Prostate gland (tissue), 2 donors: ENCODE data around the gene MEPCE. TPM values are rescaled to one million over a fixed set of nuclear protein-coding genes. Genes with fewer than 3 reads are reported as not detected.
"Not testable (repeated sequence)": the region's sequence is repeated elsewhere in the genome, so short reads cannot be mapped to it uniquely, and the experiment has no call there.

Experiments
- DNase-seq: peaks from one replicate; pipeline ENCODE4 v3.0.0-alpha.2; 2019; ENCODE audit warnings: low spot score
- H3K27ac ChIP-seq, 2 donors: fragments of 200-600 bp; sonication (generic); 2 replicates each; pipeline ENCODE4 v1.5.1; 2017 to 2019
- H3K27me3 ChIP-seq: fragments of 200-600 bp; sonication (generic); replicated peaks from 2 replicates; pipeline ENCODE4 v1.5.1; 2019; ENCODE audit not compliant: insufficient read depth
- H3K36me3 ChIP-seq, 2 donors: fragments of 200-600 bp; sonication (generic); 1 replicate in 1 of 2; 2 replicates in 1 of 2; pipeline versions ENCODE4 v1.5.1 to v1.8.1; 2017 to 2019
- H3K4me1 ChIP-seq: fragments of 200-600 bp; sonication (generic); replicated peaks from 2 replicates; pipeline ENCODE4 v1.5.1; 2019
- H3K4me3 ChIP-seq, 2 donors: fragments of 200-600 bp; sonication (generic); 2 replicates each; pipeline ENCODE4 v1.5.1; 2017 to 2019
- H3K9me3 ChIP-seq: fragments of 200-600 bp; sonication (generic); 2 replicates; pipeline ENCODE4 v1.5.1; 2017
- POLR2A ChIP-seq: fragments of 450-650 bp; IDR thresholded peaks from one replicate; pipeline ENCODE4 v1.6.1; 2016; ENCODE audit warnings: antibody characterized with exemption, mild to moderate bottlenecking
- POLR2AphosphoS5 ChIP-seq: sonication (generic); formaldehyde crosslinking; IDR thresholded peaks from one replicate; pipeline ENCODE4 v1.6.1; 2017; ENCODE audit warnings: antibody characterized with exemption
- WGBS: methylation state at CpG from one replicate; pipeline ENCODE4 v1.1.5; 2018; 5-methylcytosine and 5-hydroxymethylcytosine counted together
- intact Hi-C: fragments of 100-400 bp; cut with DNase I; formaldehyde crosslinking; loops from one replicate; pipeline ENCODE4 v1.14.2; 2022
- total RNA-seq, 2 donors: library from RNA; depleted of rRNA; stranded (reverse); fragments of >200 nt; gene quantifications; one replicate each; pipeline ENCODE4 v1.1.0, GENCODE V29; 2016
- TF ChIP-seq, protein P1 (sequence below), 4 experiments: fragments of 200-600 bp in 2 of 4; fragments of 450-650 bp in 2 of 4; sonication (generic) in 2 of 4; IDR thresholded peaks; 1 replicate in 3 of 4; 2 replicates in 1 of 4; pipeline ENCODE4 v1.5.1; 2016 to 2019; ENCODE audit warnings: antibody characterized with exemption in 4 of 4, mild to moderate bottlenecking in 2 of 4, moderate library complexity in 2 of 4

Gene MEPCE
- total RNA-seq, 2 donors from 2014 or later: 24.2 to 62.8 TPM

DNA sequence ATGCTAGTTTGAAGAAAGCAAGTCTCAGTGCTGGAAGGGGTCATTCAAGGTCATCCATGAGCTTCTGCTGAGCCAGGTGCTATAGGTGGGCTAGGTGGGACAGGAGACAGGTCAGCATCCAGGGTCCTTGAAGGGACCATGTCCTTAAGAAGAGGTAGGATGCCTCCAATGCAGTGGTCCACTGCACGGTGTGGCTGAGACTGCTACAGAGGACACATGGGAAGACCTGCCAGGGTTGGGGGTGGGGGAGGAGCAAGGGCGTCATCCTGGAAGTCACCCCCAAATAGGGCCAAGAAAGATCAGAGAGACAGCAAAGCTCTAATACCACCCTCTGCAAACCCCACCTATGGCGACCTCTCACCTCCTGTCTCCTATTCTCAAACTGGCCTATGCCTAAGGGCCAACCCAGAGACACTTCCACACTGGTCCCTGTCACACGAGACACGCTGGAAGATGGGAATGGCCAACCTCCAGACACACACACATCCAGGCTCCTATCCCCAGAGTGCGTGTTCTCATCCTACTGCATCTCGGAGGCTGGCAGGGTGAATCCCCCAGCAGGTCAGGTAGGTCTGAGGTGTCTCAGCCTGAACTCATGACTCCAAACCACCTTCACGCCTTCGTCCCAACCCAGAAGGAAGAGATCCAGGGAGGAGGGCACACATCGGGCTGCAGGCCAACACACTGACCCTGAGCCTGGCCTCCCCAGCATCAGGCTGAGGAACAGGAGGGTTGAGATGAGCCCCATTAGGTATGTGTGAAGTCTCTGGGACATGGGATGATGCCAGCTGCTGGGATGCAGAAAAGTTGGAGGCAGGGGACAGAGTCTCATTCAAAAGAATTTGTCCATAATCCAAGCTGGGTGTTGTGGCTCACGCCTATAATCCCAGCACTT is 12.3 kb downstream of the MEPCE start:
- Histone ChIP-seq H3K4me3 (no peak overlapping the region), H3K4me1 (no peaks in the 10 kb centered on the region), H3K9me3 (no peaks in the 10 kb centered on the region), H3K27me3 (no peaks in the 10 kb centered on the region), H3K27ac (no peak overlapping the region), H3K36me3 (no peaks in the 10 kb centered on the region)
- intact Hi-C loops: no loop called here
- TF ChIP-seq, protein P1, sequence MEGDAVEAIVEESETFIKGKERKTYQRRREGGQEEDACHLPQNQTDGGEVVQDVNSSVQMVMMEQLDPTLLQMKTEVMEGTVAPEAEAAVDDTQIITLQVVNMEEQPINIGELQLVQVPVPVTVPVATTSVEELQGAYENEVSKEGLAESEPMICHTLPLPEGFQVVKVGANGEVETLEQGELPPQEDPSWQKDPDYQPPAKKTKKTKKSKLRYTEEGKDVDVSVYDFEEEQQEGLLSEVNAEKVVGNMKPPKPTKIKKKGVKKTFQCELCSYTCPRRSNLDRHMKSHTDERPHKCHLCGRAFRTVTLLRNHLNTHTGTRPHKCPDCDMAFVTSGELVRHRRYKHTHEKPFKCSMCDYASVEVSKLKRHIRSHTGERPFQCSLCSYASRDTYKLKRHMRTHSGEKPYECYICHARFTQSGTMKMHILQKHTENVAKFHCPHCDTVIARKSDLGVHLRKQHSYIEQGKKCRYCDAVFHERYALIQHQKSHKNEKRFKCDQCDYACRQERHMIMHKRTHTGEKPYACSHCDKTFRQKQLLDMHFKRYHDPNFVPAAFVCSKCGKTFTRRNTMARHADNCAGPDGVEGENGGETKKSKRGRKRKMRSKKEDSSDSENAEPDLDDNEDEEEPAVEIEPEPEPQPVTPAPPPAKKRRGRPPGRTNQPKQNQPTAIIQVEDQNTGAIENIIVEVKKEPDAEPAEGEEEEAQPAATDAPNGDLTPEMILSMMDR (IDR thresholded peaks at IDR 0.05): no peak
- TF ChIP-seq POLR2AphosphoS5 (no peak), POLR2A (no peak)
- 94% methylated on average over 11 of the region's 11 CpGs for WGBS
- no peak for DNase-seq

DNA sequence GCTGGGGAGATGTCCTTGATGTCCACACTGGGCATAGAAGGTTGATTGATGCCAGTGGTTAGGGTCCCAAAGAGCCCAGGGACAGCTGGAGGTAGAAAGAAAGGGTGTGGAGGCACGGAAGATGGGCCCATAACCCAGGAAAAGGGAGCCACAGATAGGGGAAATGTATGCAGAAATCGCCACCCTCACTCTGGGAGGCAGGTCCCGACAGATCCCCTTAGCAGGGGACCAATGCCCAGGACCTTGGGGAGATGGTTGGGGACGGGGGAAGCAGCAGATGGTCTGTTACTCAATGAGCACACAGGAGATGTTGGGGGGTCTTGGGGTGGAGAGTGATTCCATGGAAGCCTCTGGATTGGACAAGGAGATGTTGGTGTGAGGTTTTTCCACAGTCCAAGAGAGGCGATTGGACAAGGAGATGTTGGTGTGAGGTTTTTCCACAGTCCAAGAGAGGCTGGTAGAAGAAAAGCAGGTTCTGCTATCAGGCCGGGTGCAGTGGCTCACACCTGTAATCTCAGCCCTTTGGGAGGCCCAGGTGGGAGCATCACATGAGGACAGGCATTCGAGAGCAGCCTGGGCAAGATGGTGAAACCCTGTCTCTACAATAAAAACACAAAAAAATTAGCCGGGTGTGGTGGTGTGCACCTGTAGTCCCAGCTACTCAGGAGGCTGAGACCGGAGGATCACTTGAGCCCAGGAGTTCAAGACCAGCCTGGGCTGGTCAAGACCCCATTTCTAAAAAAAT is 13.6 kb downstream of the MEPCE start:
- H3K27ac ChIP-seq: no peak overlapping the region
- WGBS: 92% methylated on average over 9 of the region's 9 CpGs
- H3K27me3 ChIP-seq: no peaks in the 10 kb centered on the region
- TF ChIP-seq POLR2A (no peak), POLR2AphosphoS5 (no peak)
- TF ChIP-seq, protein P1 (IDR thresholded peaks at IDR 0.05): no peak
- H3K9me3 ChIP-seq: no peaks in the 10 kb centered on the region
- H3K4me3 ChIP-seq: no peak overlapping the region
- DNase-seq: no peak
- H3K36me3 ChIP-seq: no peaks in the 10 kb centered on the region
- intact Hi-C loops: no loop called here
- no peaks in the 10 kb centered on the region for H3K4me1 ChIP-seq

DNA sequence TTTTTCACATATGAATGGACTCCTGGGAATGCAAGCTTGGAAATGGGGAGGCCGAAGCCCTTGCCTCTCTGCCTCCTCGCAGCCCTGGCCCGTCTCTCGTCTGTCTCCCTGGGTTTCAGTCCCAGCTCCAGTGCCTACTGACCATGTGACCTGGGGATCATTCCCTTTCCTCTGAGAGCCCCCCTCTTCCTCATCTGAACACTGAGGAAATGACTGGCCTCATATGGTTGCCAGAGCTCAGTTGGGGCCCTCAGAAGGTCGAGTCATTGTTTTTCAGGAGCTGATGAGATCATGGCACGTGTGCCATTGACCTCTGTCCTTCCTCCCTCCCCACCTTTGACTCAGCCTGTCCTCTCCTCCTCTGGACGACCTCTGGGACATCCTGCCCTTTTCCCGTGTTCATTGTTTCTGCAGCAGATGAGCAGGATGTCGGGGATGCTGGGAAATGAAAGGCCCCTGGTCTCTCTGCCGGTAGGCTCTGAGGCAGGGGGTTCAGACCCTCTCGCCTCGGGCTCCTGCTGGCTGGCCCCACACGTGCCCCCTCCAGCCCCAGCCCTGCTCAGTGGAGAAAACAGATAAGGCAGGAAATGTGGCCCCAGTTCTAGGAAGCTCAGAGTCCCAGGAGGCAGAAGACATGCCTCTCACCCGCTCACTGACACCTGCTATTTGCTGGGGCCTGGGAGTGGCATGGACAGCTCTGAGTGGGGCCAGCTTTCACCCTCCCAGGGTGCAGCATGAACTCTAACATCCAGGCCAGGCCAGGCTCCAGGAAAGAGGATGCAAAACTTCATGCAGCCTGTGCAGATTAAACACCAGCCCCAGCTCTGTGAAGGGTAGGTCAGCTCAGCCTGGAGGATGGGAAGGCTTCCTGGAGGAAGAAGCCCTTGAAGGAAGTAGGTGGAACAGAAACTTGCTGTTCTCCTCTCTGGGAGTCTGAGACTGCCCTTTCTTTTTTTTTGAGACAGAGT is 15.0 kb downstream of the MEPCE start:
- Histone ChIP-seq H3K27ac (peak overlapping the region in 1 of 2 donors; percentile 31), H3K36me3 (no peaks in the 10 kb centered on the region), H3K27me3 (no peaks in the 10 kb centered on the region), H3K9me3 (no peaks in the 10 kb centered on the region), H3K4me3 (no peak overlapping the region), H3K4me1 (no peaks in the 10 kb centered on the region)
- WGBS: 51% methylated on average over 14 of the region's 14 CpGs
- intact Hi-C loops: no loop called here
- no peak for DNase-seq
- TF ChIP-seq POLR2A: no peak
- TF ChIP-seq POLR2AphosphoS5: peak; percentile 32

DNA sequence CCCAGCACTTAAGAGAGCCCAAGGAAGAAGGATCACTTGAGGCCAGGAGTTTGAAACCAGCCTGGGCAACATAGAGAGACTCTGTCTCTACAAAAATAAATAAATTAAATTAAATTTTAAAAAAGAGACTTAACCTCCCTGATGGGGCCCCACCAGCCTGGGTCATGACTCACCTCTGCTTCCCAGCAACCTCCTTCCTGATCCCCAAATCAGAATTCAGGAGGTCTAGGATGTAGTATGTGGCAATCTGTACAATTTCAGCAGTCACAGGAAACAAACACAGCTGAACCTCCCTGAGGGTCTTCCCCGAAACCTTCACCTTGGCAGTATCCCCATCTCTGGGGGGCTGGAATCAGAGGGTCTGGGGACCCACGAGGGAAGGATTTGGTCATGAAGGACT is 16.4 kb downstream of the MEPCE start:
- no peaks in the 10 kb centered on the region for H3K4me1 ChIP-seq
- H3K27me3 ChIP-seq: no peaks in the 10 kb centered on the region
- TF ChIP-seq POLR2AphosphoS5: no peak
- TF ChIP-seq, protein P1 (IDR thresholded peaks at IDR 0.05): no peak
- no peak for TF ChIP-seq POLR2A
- no peaks in the 10 kb centered on the region for H3K36me3 ChIP-seq
- no peak overlapping the region for H3K4me3 ChIP-seq
- no peak overlapping the region for H3K27ac ChIP-seq
- WGBS: 77% methylated on average over 2 of the region's 2 CpGs
- DNase-seq: no peak
- intact Hi-C loops: no loop called here
- no peaks in the 10 kb centered on the region for H3K9me3 ChIP-seq

DNA sequence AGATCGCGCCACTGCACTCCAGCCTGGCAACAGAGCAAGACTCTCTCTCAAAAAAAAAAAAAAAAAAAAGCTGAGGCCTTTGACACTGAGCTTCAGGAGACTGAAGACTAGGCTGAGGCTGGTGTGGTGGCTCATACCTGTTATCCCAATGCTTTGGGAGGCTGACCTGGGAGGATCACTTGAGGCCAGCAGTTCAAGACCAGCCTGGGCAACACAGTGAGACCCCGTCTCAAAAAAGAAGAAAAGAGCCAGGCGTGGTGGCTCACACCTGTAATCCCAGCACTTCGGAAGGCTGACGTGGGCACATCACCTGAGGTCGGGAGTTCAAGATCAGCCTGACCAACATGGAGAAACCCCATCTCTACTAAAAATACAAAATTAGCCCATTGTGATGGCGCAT is 17.7 kb downstream of the MEPCE start:
- H3K4me3 ChIP-seq, H3K27me3 ChIP-seq, intact Hi-C loops, H3K36me3 ChIP-seq, H3K4me1 ChIP-seq, DNase-seq, H3K27ac ChIP-seq, H3K9me3 ChIP-seq: not testable (repeated sequence)
- WGBS: 97% methylated on average over 8 of the region's 8 CpGs
